ENCODE data around the gene PNISR. TPM values are rescaled to one million over a fixed set of nuclear protein-coding genes. Genes with fewer than 3 reads are reported as not detected.
A peak's percentile ranks its signal among the peaks of the same experiment; 100 is the strongest.

PNISR gene
- total RNA-seq, 4 donors from 2014 or later = 20.5 to 86.1 (median 25.2) TPM

DNA sequence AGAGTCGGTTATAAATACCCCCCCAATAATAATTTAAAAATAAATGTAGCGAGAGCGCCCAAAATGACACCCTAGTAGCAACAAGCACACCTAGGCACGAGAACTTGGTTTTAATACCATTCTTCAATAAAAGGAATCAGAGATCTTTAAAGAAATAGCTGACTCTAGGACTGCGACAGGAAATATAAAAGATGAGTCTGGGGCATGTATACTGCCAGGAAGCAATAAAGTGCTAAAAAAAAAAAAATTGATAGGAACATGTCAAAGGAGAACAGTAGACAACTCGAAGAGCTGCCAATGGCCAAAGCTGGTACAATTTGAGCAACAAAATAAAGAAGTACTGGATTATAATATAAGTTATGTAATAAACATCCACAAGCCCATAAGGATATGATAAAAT is 2.2 kb downstream of the PNISR start:
- Histone ChIP-seq H3K27ac (peak overlapping the region in 3 of 4 donors; percentile 94 to 97 (median 95)), H3K36me3 (no peaks in the 10 kb centered on the region), H3K27me3 (no peaks in the 10 kb centered on the region), H3K4me3 (peak overlapping the region in 3 of 4 donors; percentile 76 to 88 (median 84)), H3K4me1 (peaks cover 75 to 78% of the 10 kb centered on the region in 2 donors), H3K9me3 (no peaks in the 10 kb centered on the region)
- TF ChIP-seq, protein P1, sequence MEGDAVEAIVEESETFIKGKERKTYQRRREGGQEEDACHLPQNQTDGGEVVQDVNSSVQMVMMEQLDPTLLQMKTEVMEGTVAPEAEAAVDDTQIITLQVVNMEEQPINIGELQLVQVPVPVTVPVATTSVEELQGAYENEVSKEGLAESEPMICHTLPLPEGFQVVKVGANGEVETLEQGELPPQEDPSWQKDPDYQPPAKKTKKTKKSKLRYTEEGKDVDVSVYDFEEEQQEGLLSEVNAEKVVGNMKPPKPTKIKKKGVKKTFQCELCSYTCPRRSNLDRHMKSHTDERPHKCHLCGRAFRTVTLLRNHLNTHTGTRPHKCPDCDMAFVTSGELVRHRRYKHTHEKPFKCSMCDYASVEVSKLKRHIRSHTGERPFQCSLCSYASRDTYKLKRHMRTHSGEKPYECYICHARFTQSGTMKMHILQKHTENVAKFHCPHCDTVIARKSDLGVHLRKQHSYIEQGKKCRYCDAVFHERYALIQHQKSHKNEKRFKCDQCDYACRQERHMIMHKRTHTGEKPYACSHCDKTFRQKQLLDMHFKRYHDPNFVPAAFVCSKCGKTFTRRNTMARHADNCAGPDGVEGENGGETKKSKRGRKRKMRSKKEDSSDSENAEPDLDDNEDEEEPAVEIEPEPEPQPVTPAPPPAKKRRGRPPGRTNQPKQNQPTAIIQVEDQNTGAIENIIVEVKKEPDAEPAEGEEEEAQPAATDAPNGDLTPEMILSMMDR (IDR thresholded peaks at IDR 0.05 in 4 of 5, conservative IDR thresholded peaks at IDR 0.05 in 1 of 5) = no peak
- no peak for TF ChIP-seq POLR2A (IDR thresholded peaks at IDR 0.05)
- ATAC-seq = no peak
- in situ Hi-C loops (cut with MboI; ENCODE audit: low sequenced_read_pairs in 4 of 4) = loop anchor here in 1 of 4 donors (10.0 kb wide), 1 partner anchor 92 kb away; the partner anchor contains the start of gene USP45
- DNase-seq = no peak
- intact Hi-C loops (cut with DNase I; ENCODE audit: low total_unique reads) = loop anchor here (5.0 to 10.0 kb wide), 2 partner anchors 144 to 478 kb away; partner anchors contain the start of genes CCNC and FBXL4

DNA sequence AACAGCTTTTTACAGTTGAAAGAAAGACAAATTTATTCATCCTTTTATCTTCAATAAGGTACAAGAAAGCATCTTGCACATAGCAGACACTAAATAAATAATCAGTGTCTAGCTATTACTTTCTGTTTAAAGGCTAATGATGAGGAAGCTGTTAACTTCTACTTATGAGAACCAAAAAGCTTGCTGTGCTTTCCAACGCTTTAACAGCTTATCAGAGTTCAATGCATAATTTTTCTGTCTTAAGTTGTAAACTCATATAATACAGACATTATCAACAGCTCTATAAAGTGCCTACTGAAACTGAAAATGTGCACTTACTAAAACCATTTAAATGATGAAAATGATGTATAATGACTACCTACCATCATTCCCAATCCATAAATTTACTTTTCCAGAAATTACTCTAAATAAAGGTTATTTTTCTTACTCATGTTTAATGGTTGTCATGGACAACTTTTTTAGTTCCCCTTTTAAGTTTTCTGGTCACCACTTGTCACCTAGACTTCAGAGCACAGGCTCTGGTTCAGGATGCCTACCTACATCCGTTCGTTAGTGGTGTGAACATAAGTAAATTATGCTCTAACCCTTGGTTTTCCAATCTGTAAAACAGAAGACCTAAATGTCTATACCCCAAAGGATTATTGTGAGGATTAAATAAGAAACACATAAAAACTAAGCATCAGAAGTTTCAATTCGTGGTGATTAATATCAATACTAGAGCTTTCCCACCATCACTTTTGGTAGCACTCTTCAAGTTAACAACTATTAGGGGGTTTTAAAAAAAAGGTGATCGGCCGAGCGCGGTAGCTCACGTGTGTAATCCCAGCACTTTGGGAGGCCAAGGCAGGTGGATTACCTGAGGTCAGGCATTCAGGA is 8.0 kb downstream of the PNISR start:
- H3K27me3 ChIP-seq = no peaks in the 10 kb centered on the region
- intact Hi-C loops (cut with DNase I; ENCODE audit: low total_unique reads) (no loop called here), in situ Hi-C loops (cut with MboI; ENCODE audit: low sequenced_read_pairs in 4 of 4) (no loop called here)
- ATAC-seq = no peak
- DNase-seq = no peak
- TF ChIP-seq, protein P1 (IDR thresholded peaks at IDR 0.05 in 4 of 5, conservative IDR thresholded peaks at IDR 0.05 in 1 of 5) = no peak
- no peak for TF ChIP-seq POLR2A (IDR thresholded peaks at IDR 0.05)
- peaks cover 77 to 89% of the 10 kb centered on the region in 2 donors for H3K4me1 ChIP-seq
- H3K9me3 ChIP-seq = no peaks in the 10 kb centered on the region
- no peak overlapping the region for H3K4me3 ChIP-seq
- no peaks in the 10 kb centered on the region for H3K36me3 ChIP-seq
- no peak overlapping the region for H3K27ac ChIP-seq

DNA sequence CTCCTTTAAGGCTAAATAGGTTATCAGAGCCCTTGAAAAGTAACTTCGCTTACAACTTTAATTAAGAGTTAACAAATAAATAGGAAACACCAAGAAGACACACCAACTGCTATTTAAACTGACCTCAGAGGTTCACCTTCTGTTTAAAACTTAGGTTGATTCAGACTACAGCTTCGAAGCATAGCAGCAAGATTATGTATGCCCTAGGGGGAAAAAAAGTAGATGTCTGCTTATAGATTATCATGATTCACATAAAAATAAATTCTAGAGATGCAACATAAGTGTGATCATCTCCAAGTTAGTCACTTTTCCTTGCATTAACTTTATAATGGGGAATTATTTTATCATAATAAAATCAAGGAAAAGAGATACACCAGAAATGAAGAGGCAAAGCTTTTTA is 8.9 kb downstream of the PNISR start:
- H3K27me3 ChIP-seq = no peaks in the 10 kb centered on the region
- H3K27ac ChIP-seq = peak overlapping the region in 1 of 4 donors; percentile 46
- in situ Hi-C loops (cut with MboI; ENCODE audit: low sequenced_read_pairs in 4 of 4) = no loop called here
- intact Hi-C loops (cut with DNase I; ENCODE audit: low total_unique reads) = no loop called here
- peaks cover 0 to 4% of the 10 kb centered on the region in 2 donors for H3K36me3 ChIP-seq
- no peak for DNase-seq
- peaks cover 68 to 82% of the 10 kb centered on the region in 2 donors for H3K4me1 ChIP-seq
- ATAC-seq = no peak
- no peak for TF ChIP-seq POLR2A (IDR thresholded peaks at IDR 0.05)
- TF ChIP-seq, protein P1 (IDR thresholded peaks at IDR 0.05 in 4 of 5, conservative IDR thresholded peaks at IDR 0.05 in 1 of 5) = no peak
- no peak overlapping the region for H3K4me3 ChIP-seq
- H3K9me3 ChIP-seq = no peaks in the 10 kb centered on the region

DNA sequence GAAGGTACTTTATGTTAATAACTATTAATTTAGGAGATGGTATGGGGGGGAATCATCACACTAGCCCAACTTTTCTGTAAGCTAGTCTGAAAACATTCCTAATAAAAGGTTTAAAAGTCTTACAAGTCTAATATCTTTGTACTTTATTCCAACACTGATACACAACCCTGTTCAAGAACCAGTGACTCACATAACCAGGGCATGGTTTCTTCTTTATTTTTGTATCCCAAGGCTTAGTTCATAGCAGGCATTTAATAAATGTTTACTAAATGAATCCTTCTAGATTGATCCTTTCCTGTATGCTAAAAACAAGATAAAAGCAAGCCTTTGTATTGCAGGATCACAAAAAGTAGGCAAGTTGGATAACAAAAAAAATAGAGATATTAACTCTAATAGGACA is 9.7 kb downstream of the PNISR start:
- no peaks in the 10 kb centered on the region for H3K27me3 ChIP-seq
- peaks cover 0 to 12% of the 10 kb centered on the region in 2 donors for H3K36me3 ChIP-seq
- intact Hi-C loops (cut with DNase I; ENCODE audit: low total_unique reads) = no loop called here
- DNase-seq (no peak), ATAC-seq (no peak)
- TF ChIP-seq, protein P1 (IDR thresholded peaks at IDR 0.05 in 4 of 5, conservative IDR thresholded peaks at IDR 0.05 in 1 of 5) = no peak
- no peak for TF ChIP-seq POLR2A (IDR thresholded peaks at IDR 0.05)
- peaks cover 60 to 74% of the 10 kb centered on the region in 2 donors for H3K4me1 ChIP-seq
- no peaks in the 10 kb centered on the region for H3K9me3 ChIP-seq
- in situ Hi-C loops (cut with MboI; ENCODE audit: low sequenced_read_pairs in 4 of 4) = no loop called here
- H3K27ac ChIP-seq = peak overlapping the region in 1 of 4 donors; percentile 46
- H3K4me3 ChIP-seq = no peak overlapping the region

Data from gastrocnemius medialis (tissue), 4 donors.